Neuronal stem cell (in vitro differentiated cells): ENCODE data around the gene A4GALT.
A peak's percentile ranks its signal among the peaks of the same experiment; 100 is the strongest.

Experiments used
- DNase-seq: peaks from one replicate; pipeline ENCODE4 v3.0.0-alpha.2; 2013; ENCODE audit warnings: low spot score
- H2AFZ ChIP-seq: one replicate; pipeline ENCODE4 v1.6.1; 2013; ENCODE audit warnings: mild to moderate bottlenecking, low read length, inconsistent platforms
- H2AK5ac ChIP-seq: 2 replicates; pipeline ENCODE4 v1.6.1; 2013; ENCODE audit warnings: low read depth, mild to moderate bottlenecking, inconsistent platforms, low read length, moderate library complexity, mixed read lengths
- H2BK120ac ChIP-seq: 2 replicates; pipeline ENCODE4 v1.6.1; 2013; ENCODE audit warnings: low read depth, mild to moderate bottlenecking, inconsistent platforms, low read length, moderate library complexity, mixed read lengths
- H2BK12ac ChIP-seq: one replicate; pipeline ENCODE4 v1.6.1; 2013; ENCODE audit warnings: low read length, inconsistent platforms
- H2BK15ac ChIP-seq: 2 replicates; pipeline ENCODE4 v1.6.1; 2013; ENCODE audit warnings: mild to moderate bottlenecking, low read length, inconsistent platforms, mixed read lengths
- H2BK5ac ChIP-seq: one replicate; pipeline ENCODE4 v1.6.1; 2013; ENCODE audit warnings: inconsistent platforms, mild to moderate bottlenecking, low read length, moderate library complexity
- H3K14ac ChIP-seq: one replicate; pipeline ENCODE4 v1.6.1; 2013; ENCODE audit warnings: low read length, inconsistent platforms
- H3K18ac ChIP-seq: 2 replicates; pipeline ENCODE4 v1.6.1; 2013; ENCODE audit warnings: low read length, inconsistent platforms
- H3K23ac ChIP-seq: 2 replicates; pipeline ENCODE4 v1.6.1; 2013; ENCODE audit warnings: low read depth, mild to moderate bottlenecking, mixed read lengths, low read length, inconsistent platforms; ENCODE audit not compliant: poor library complexity
- H3K27ac ChIP-seq: replicated peaks from 3 replicates; pipeline ENCODE4 v1.5.1; 2013; ENCODE audit warnings: low read length, inconsistent platforms
- H3K27me3 ChIP-seq, 3 experiments: 2 replicates each; pipeline ENCODE4 v1.6.1; 2013; ENCODE audit warnings: low read length in 3 of 3, mild to moderate bottlenecking in 2 of 3, inconsistent platforms in 1 of 3, low read depth in 1 of 3, mixed read lengths in 1 of 3, moderate library complexity in 1 of 3; ENCODE audit not compliant: control insufficient read depth in 3 of 3, insufficient read depth in 3 of 3
- H3K36me3 ChIP-seq, 2 donors: replicated peaks in 1 of 2; 2 replicates each; pipeline ENCODE4 v1.6.1; 2013; ENCODE audit warnings: low read length in 2 of 2; ENCODE audit not compliant: control insufficient read depth in 2 of 2, insufficient read depth in 2 of 2
- H3K4ac ChIP-seq: 2 replicates; pipeline ENCODE4 v1.6.1; 2013; ENCODE audit warnings: inconsistent platforms, mild to moderate bottlenecking, low read length, moderate library complexity
- H3K4me1 ChIP-seq, 2 donors: 1 replicate in 1 of 2; 2 replicates in 1 of 2; pipeline ENCODE4 v1.6.1; 2013; ENCODE audit warnings: low read length in 2 of 2, low read depth in 1 of 2; ENCODE audit not compliant: control insufficient read depth in 2 of 2, insufficient read depth in 1 of 2
- H3K4me2 ChIP-seq: one replicate; pipeline ENCODE4 v1.6.1; 2013; ENCODE audit warnings: mild to moderate bottlenecking, low read length, inconsistent platforms; ENCODE audit not compliant: insufficient read depth, poor library complexity, severe bottlenecking
- H3K4me3 ChIP-seq, 2 donors: 2 replicates each; pipeline ENCODE4 v1.5.1; 2013; ENCODE audit warnings: low read length in 2 of 2, mild to moderate bottlenecking in 2 of 2, inconsistent platforms in 1 of 2, moderate library complexity in 1 of 2
- H3K79me1 ChIP-seq: one replicate; pipeline ENCODE4 v1.6.1; 2013; ENCODE audit warnings: low read depth, mild to moderate bottlenecking, inconsistent platforms, low read length, moderate library complexity
- H3K9ac ChIP-seq: one replicate; pipeline ENCODE4 v1.6.1; 2013; ENCODE audit warnings: mild to moderate bottlenecking, low read depth, low read length, inconsistent platforms; ENCODE audit not compliant: poor library complexity
- H3K9me3 ChIP-seq, 2 donors: replicated peaks in 1 of 2; 2 replicates each; pipeline versions ENCODE3 to v1.6.1; 2013; ENCODE audit warnings: low read length in 2 of 2, mild to moderate bottlenecking in 2 of 2, inconsistent platforms in 1 of 2, low read depth in 1 of 2, mixed read lengths in 1 of 2, moderate library complexity in 1 of 2; ENCODE audit not compliant: control insufficient read depth in 2 of 2, insufficient read depth in 1 of 2
- H4K8ac ChIP-seq: one replicate; pipeline ENCODE4 v1.6.1; 2013; ENCODE audit warnings: low read depth, mild to moderate bottlenecking, inconsistent platforms, low read length, moderate library complexity
- H4K91ac ChIP-seq: one replicate; pipeline ENCODE4 v1.6.1; 2013; ENCODE audit warnings: low read length, low read depth, mild to moderate bottlenecking, inconsistent platforms; ENCODE audit not compliant: poor library complexity
- WGBS, 2 donors: extraction: QIAGEN DNeasy Blood & Tissue Kit; methylation state at CpG; one replicate each; pipeline ENCODE4 v1.1.7; 2013; ENCODE audit warnings: missing lambda C conversion rate in 2 of 2, mixed read lengths in 1 of 2; ENCODE audit not compliant: insufficient read length in 2 of 2, insufficient replicate concordance in 1 of 2; ENCODE audit errors: extremely low coverage in 2 of 2; 5-methylcytosine and 5-hydroxymethylcytosine counted together

A4GALT gene

GRCh38 chr22:42693055-42693762, 27.5 kb downstream of the A4GALT start:
- H2BK12ac ChIP-seq = peak overlapping the region; percentile 90
- WGBS, 2 donors = no CpG with 5 or more reads among the region's 51 CpGs
- H3K9me3 ChIP-seq = no peaks in the 10 kb centered on the region
- no peak overlapping the region for H4K8ac ChIP-seq
- no peak overlapping the region for H3K4me3 ChIP-seq
- H3K9ac ChIP-seq = no peak overlapping the region
- peak overlapping the region; percentile 73 for H3K23ac ChIP-seq
- H2AFZ ChIP-seq = no peak overlapping the region
- H3K4me1 ChIP-seq = peaks cover 6 to 8% of the 10 kb centered on the region in 2 donors
- peaks cover 0 to 2% of the 10 kb centered on the region in 2 donors for H3K36me3 ChIP-seq
- peak overlapping the region; percentile 11 for H3K18ac ChIP-seq
- peak overlapping the region; percentile 8 for H3K14ac ChIP-seq
- H2BK120ac ChIP-seq = no peak overlapping the region
- peak overlapping the region; percentile 14 for H2AK5ac ChIP-seq
- no peak overlapping the region for H3K4me2 ChIP-seq
- H3K79me1 ChIP-seq = no peaks in the 10 kb centered on the region
- peaks cover 0 to 4% (median 0%) of the 10 kb centered on the region in 3 experiments for H3K27me3 ChIP-seq
- peak overlapping the region; percentile 75 for H2BK5ac ChIP-seq
- no peak overlapping the region for H2BK15ac ChIP-seq
- H4K91ac ChIP-seq = no peak overlapping the region
- no peak overlapping the region for H3K4ac ChIP-seq
- no peak overlapping the region for H3K27ac ChIP-seq
- no peak for DNase-seq

- H3K4me1 ChIP-seq = peaks cover 6 to 7% of the 10 kb centered on the region in 2 donors
- WGBS, 2 donors = no CpG with 5 or more reads among the region's 32 CpGs
- peak overlapping the region; percentile 14 for H2AK5ac ChIP-seq
- peaks cover 0 to 2% of the 10 kb centered on the region in 2 donors for H3K36me3 ChIP-seq
- H3K4ac ChIP-seq = peak overlapping the region; percentile 53
- no peak overlapping the region for H4K8ac ChIP-seq
- H2BK5ac ChIP-seq = no peak overlapping the region
- H3K27ac ChIP-seq = no peak overlapping the region
- no peak for DNase-seq
- no peak overlapping the region for H3K4me2 ChIP-seq
- no peak overlapping the region for H2AFZ ChIP-seq
- peak overlapping the region; percentile 73 for H3K23ac ChIP-seq
- no peak overlapping the region for H3K4me3 ChIP-seq
- H3K18ac ChIP-seq = peak overlapping the region; percentile 80
- peaks cover 0 to 4% (median 0%) of the 10 kb centered on the region in 3 experiments for H3K27me3 ChIP-seq
- no peaks in the 10 kb centered on the region for H3K9me3 ChIP-seq
- no peak overlapping the region for H3K9ac ChIP-seq
- peak overlapping the region; percentile 90 for H2BK12ac ChIP-seq
- peak overlapping the region; percentile 43 for H2BK15ac ChIP-seq
- H4K91ac ChIP-seq = no peak overlapping the region
- no peak overlapping the region for H2BK120ac ChIP-seq
- H3K14ac ChIP-seq = no peak overlapping the region
- peaks cover 3% of the 10 kb centered on the region for H3K79me1 ChIP-seq
These were observed 28.2 kb downstream of the A4GALT start for GRCh38 chr22:42692239-42693054.

- Histone ChIP-seq H3K18ac (peak overlapping the region; percentile 87), H3K4me1 (peaks cover 8 to 9% of the 10 kb centered on the region in 2 donors), H2BK15ac (peak overlapping the region; percentile 71), H3K23ac (no peak overlapping the region), H2BK5ac (no peak overlapping the region), H2AK5ac (peak overlapping the region; percentile 46), H3K27me3 (peaks cover 0 to 4% (median 0%) of the 10 kb centered on the region in 3 experiments), H2BK12ac (no peak overlapping the region), H3K4me2 (no peak overlapping the region), H4K91ac (no peak overlapping the region), H4K8ac (no peak overlapping the region), H3K9ac (no peak overlapping the region), H2AFZ (no peak overlapping the region), H3K4me3 (no peak overlapping the region), H3K27ac (no peak overlapping the region), H2BK120ac (no peak overlapping the region), H3K4ac (no peak overlapping the region), H3K36me3 (peaks cover 0 to 2% of the 10 kb centered on the region in 2 donors), H3K14ac (no peak overlapping the region), H3K79me1 (peaks cover 3% of the 10 kb centered on the region), H3K9me3 (no peaks in the 10 kb centered on the region)
- DNase-seq = no peak
- no CpG with 5 or more reads among the region's 10 CpGs for whole genome bisulfite sequencing, 2 donors
These were observed 29.2 kb downstream of the A4GALT start for GRCh38 chr22:42691440-42691839.
